ENCODE results near the gene CHST14.
"Not testable (repeated sequence)": the region's sequence is repeated elsewhere in the genome, so short reads cannot be mapped to it uniquely, and the experiment has no call there.

Gene CHST14

DNA sequence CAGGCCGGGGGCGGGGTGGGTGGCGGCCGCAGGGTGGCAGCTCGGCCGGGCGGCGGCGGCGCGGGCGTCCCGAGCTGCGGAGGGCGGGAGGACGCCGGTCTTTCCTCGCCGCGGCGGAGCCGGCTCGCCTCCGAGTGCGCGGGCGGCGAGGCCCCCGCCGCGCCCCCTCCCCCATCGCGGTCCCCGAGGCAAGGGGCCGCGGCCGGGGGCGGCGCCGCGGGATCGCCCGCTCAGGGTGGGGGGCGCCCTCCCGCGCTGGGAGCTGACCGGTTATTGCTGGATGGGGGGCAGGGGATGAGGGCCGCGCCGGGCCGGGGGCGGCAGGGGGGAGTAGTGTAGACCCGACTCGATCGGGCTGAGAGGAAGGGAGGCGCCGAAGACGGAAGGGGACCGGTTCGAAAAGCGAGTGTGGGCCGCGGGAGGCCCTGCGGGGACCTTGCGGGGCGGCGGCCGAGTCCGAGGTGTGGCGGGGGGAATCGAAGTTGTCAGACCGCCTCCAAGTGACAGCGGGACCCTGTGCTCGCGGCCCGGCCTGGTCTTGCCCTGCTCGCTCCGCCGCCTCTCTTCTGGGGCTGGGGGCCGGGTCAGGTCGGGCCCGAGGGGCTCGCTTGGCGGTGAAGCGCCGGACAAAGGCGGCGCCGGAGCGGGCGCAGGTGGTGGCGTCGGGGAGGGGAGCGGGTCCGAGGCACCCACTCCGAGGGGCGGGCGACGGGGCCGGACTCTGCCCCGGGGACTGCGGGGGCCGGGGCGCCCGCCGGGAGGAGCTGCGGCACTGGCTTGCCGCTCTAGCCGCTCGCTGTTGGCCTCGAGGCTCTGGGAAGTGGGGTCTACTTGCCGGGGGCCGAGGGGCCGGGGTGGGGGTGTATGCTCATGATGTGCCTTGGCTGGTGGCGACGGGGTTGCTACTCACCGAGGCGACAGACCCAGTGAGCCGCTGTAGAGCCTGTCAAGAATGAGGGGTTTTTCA, 28.9 kb upstream of the CHST14 start:
- peak; percentile 69 for DNase-seq

- DNase-seq = no peak
Measured at GRCh38 chr15:40443255-40443654, 27.5 kb upstream of the CHST14 start.

DNA sequence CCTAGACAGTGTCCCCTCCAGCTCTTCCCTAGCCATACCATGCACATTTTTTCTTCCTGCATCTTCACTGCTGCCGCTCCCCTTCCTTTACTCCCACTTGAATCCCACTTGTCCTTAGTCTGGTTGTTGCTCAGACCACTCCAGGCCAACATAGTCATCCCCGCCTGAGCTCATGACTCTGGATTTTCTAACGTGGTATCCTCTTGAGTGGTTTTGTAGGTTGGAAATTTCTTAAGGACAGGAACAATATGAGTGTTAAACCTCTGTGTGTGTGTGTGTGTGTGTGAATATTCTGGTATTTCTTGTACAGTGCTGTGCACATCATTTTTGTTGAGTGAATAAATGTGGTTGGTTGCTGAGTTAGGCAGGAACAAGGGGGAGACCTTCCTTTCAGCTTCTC, 26.9 kb upstream of the CHST14 start:
- no peak for DNase-seq

GRCh38 chr15:40444736-40445135, 26.0 kb upstream of the CHST14 start:
- DNase-seq = no peak

- no peak for DNase-seq
Measured at GRCh38 chr15:40445421-40445922, 25.3 kb upstream of the CHST14 start.

DNA sequence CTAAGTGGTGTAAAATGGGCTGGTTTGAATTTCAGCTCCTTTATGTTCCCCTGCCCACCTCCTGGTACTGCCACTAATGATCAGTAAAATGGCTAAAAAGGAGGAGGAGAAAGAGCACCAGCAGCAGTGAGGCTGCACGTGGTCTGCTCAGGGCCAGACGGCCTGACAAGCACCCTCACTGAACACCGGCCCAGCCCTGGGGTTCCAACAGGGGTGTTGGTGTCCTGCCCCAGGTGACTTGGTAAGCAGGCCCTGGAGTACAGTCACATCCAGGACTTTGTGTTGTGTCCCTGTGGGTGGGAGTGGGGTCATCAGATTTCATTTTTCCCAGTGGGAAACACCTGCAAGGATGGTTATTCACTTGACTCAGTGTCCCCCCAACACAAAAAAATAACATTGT, 24.6 kb upstream of the CHST14 start:
- no peak for DNase-seq

GRCh38 chr15:40448354-40448753, 22.4 kb upstream of the CHST14 start:
- DNase-seq = no peak

- DNase-seq = no peak
Measured at GRCh38 chr15:40449275-40449674, 21.5 kb upstream of the CHST14 start.

GRCh38 chr15:40450047-40450446, 20.7 kb upstream of the CHST14 start:
- no peak for DNase-seq

DNA sequence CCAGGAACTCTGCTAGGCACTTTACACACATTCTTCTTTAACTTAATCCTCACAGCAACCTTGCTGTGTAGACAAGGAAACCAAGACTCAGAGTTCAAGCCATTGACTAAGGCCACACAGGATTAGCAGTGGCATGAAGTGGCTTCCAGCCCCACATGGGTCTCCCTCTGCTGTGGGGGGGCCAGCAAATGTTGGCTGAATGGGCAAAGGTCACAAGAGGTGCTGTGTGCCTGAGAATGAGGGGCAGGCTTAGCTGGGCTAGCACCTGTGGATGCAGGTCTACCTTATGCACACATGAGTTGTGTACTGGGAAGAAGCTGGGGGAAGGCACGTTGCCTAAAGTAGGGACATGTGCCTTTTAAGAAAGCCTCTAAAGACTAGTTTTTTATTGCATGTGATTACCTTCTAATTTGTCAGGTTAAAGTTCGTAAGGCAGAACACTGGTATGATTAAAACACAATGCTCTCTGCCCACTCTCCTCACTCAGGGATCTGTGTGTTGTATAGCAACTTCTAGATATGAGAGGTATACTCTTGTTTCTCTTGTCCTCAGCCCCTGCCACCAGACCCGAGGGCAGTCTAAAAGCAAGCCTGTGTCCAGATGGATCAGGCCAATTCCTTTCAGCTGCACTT, 19.1 kb upstream of the CHST14 start:
- DNase-seq = no peak

GRCh38 chr15:40452296-40453090, 18.3 kb upstream of the CHST14 start:
- no peak for DNase-seq

GRCh38 chr15:40453941-40454340, 16.8 kb upstream of the CHST14 start:
- DNase-seq = not testable (repeated sequence)

DNA sequence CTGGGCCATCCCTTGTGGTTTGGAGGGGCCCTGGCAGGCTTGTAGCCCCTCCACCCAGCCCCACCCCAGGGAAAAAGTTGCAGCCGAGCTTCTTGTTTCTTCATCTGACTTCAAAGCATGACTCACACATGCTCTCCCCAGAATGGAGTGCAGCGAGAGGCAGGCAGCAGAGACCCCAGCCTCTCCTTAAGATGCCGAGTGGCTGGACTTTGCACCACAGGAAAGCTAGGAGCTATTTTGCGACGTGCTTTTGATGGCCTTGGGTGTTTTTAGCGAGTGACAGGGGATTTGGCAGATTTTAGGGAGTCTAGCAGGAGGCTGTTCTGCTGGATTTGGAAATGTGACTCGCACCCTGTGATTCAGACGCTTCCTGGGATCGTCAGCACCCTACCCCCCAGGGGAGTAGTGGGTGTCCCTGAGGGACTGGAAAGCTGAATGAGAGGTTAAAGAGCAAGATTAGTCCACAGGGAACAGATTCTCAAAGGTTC, 15.8 kb upstream of the CHST14 start:
- no peak for DNase-seq

DNA sequence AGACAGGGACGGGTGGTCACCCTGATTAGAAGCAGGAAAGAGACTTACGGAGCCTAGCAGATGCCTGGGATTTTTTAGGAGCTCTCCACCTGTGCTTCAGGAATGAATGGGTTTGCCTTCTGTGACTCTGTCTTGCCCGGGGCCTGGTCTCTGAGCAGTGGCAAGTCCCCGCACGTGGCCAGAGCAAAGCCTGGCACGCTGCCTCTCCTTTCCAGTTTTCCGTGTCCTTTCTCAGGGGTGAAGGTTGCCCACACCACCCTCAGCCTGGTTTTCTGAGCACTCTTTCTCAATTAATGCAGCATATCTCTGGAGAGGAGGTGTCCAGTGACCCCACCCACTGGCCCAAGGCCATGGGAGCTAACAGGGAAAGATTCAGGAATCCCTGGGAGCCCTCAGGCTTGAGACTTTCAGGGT, 14.5 kb upstream of the CHST14 start:
- no peak for DNase-seq

DNA sequence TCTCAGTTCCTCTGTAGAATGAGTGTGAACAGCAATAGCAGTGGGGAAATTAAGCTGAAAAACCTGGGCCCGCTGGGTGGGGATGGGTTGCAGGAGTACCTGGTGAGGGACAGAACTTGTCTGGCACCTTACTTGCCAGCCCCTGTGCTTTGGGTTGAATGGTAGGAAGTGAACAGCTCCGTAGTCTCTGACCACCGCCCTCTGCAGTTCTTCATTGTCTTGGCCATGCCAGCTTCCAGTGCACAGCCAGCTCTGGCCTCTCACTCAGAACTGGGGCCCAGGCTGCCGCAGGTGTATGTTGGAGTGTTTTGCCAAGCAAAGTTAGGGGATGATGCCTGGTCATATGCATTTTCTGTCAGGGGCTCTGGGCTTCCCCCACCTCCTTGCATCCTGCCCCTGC, 14.0 kb upstream of the CHST14 start:
- DNase-seq = no peak

DNA sequence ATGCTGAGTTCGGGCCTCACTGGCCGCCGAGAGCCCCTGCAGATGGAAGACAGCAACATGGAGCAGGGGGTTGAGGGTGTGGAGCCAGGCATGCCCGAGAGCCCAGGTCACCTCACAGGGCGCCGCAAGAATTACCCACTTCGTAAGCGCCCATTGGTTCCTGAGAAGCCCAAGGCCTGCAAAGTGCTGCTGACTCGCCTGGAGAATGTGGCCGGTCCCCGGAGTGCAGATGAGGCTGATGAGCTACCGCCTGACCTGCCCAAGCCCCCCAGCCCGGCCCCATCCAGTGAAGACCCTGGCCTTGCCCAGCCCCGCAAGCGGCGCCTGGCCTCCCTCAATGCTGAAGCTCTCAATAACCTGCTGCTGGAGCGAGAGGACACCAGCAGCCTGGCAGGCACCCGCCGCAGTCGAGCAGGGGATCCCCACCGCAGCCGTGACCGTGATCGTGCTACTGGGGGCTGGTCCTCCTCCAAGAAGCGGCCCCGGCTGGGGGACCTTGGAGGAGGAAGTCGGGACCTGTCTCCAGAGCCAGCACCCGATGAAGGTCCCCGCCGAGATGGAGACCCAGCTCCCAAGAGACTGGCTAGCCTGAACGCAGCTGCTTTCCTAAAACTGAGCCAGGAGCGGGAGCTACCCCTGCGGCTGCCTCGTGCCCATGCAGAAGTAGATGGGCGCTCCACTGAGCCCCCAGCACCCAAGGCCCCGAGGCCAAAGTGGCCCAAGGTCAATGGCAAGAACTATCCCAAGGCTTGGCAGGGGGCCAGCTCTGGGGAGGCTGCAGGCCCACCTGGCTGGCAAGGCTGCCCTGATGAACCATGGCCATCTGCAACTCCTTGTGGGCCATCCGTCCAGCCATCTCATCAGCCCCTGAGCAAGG, 12.1 kb upstream of the CHST14 start:
- no peak for DNase-seq

DNA sequence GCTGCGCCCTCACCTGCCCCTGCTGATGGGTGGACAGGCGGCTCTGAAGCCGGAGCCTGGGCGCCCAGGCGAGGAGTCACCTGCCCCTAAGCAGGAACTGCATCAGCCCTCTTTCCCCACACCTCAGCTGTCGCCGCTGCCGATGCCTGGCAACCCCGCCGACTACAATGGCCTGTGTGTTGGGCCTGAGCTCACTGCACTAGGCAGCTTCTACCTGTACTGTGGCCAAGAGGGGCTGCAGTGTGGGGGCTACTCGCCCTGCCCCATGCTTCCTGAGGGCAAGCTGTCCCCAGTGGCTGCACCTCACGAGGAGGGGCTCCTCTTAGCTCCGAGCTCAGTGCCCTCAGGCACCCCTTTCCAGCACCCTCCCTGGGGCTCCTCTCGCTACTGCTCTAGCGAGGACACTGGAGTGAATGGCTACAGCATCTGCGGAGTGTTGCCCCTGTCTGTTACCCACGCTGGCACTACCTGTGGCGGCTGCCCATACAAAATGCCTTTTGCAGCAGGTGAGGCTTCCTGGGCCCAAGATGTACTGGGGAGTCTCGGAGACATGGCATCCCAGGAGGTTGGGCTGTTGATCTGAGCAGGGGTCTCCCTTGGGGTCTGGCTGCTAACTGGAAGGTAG, 11.3 kb upstream of the CHST14 start:
- no peak for DNase-seq

- DNase-seq = no peak
Measured at GRCh38 chr15:40460404-40460803, 10.4 kb upstream of the CHST14 start.

DNA sequence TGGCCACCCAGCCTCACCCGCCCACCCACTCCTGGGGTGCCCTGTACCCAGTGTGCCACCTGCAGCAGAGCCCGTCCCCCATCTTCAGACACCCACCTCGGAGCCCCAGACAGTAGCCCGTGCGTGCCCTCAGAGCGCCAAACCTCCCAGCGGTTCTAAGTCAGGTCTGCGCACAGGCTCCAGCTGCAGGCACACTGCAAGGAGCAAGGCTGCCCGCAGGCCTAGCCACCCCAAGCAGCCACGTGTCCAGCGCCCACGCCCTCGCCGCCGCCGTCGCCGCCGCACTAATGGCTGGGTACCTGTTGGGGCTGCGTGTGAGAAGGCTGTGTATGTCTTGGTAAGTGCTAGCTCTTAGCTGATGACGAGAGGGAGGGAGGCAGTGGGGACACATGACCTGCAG, 8.8 kb upstream of the CHST14 start:
- DNase-seq = no peak

- no peak for DNase-seq
Measured at GRCh38 chr15:40463279-40463678, 7.5 kb upstream of the CHST14 start.

DNA sequence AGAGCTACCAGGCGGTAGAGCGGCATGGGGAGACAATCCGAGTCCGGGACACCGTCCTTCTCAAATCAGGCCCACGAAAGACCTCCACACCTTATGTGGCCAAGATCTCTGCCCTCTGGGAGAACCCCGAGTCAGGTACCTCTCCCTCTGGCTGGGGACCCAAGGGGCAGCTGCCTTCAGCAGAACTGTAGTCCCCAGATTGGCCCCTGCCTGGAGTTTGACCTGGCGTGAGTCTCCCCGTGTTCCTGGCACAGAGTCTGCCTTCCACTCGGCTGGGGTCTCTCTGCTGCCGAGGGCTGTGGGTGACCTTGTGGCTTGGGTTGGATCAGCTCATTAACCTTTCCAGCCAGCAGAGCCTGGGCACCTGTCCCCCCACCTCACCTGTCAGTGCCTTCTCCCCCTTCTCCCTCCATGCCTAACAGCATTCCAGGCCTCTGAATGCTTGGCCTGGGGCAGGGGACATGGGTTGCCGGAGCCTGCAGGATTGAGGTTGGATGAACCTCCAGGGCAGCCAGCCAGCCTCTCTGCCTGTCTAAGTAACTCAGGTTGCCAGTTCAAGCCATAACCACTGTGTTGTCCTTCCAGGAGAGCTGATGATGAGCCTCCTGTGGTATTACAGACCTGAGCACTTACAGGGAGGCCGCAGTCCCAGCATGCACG, 6.8 kb upstream of the CHST14 start:
- DNase-seq = no peak
